GM21515 (cell line): ENCODE measurements around the gene ZNFX1.
"Not testable (repeated sequence)": the region's sequence is repeated elsewhere in the genome, so short reads cannot be mapped to it uniquely, and the experiment has no call there.

Experiments
- ATAC-seq: cut with Tn5 transposase; IDR thresholded peaks from one replicate; pipeline ENCODE4 v1.9.1; 2021; ENCODE audit not compliant: unreplicated experiment

Gene ZNFX1

DNA sequence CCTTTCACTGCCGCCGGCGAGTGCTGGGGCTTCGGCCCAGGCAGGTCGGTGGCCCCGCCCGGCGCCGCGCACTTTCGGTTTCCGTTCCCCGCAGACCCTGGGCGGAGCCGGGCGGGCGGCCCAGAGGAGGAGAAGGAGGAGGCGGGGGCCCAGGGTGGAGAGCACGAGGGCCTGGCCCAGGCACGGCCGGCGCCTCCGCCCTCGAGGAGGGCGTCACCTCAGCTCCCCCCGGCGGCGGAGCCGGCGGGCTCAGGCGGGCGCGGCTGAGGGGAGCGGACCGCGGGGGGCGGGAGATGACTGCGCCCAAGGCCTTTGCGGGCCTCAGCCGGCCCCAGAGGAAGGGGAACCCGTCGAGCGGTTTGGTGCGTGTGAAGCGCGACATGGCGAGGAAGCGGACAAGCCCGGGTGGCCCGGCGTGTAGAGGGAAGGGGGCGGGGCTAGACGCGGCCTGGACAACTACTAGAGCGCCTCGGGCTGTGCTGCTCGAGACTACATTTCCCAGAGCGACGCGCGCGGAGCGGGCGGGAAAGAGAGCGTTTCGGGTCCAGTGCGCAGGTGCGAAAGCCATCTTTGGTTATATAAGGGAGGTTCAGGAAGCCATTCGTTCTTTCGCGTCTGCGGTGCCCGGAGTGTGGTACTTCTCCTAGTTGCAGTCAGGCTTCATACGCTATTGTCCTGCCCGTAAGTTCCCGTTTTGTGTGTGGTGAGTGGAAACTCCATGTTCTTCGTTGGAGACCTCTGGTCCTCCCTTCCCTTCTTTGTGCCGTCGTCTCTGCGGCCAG lies at the start of gene ZNFX1:
Gene ZNFX1 (minus strand): TSS at position 22 of the 782 bp plus-strand sequence. CDS start 2,218 bp downstream, outside the sequence.
- peak; percentile 78 for ATAC-seq

GRCh38 chr20:49326026-49326425 lies 48.2 kb upstream of the ZNFX1 start:
- no peak for ATAC-seq

GRCh38 chr20:49324306-49324705 lies 46.4 kb upstream of the ZNFX1 start:
- no peak for ATAC-seq

DNA sequence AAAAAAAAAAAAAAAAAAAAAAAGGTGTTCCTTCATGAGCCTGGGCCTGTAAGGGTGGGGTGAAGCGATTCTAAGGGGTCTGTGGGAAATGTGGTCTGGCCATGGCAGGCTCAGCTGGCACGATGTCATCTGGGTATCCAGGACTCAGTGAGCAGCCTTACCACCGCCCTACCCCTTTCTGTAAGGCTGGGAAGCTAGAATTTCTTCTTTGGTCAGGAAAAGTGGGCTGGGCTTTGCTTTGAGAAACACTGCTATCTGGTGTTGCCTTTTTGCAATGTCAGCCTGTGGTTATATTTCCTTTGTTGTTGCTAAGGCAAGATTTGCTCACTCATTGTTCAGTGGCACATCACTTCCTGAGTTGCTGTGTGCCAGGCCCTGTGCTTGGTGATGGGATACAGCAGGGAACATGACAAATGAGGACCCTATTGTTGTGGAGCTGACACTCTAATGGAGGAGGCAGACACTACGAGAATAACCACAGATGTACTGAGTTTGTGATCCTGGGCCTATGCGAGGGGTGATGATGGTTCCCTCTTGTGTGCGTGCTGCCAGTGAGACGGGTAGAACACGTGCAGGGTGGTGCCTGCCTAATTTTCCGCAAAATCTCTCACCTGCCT lies 45.9 kb upstream of the ZNFX1 start:
- ATAC-seq = no peak

DNA sequence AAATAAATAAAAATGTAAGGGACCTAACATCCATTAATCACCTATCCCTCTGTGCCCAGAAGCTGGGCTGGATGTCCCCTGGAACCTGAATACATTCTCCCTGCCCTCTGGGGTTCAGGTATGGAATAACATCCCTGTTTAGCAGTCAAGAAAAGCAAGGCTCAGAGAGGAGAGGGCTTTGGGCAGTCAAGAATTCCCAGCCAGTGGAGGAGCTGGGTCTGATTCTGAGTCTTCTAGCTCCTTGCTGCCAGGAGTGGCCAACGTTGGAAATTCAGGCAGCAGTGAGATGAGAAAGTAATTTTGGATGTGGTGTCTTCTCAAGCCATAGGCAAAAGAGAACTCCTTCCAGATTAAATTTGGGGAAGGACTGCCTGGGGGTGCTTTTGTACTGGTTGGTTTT lies 42.6 kb upstream of the ZNFX1 start:
- no peak for ATAC-seq

DNA sequence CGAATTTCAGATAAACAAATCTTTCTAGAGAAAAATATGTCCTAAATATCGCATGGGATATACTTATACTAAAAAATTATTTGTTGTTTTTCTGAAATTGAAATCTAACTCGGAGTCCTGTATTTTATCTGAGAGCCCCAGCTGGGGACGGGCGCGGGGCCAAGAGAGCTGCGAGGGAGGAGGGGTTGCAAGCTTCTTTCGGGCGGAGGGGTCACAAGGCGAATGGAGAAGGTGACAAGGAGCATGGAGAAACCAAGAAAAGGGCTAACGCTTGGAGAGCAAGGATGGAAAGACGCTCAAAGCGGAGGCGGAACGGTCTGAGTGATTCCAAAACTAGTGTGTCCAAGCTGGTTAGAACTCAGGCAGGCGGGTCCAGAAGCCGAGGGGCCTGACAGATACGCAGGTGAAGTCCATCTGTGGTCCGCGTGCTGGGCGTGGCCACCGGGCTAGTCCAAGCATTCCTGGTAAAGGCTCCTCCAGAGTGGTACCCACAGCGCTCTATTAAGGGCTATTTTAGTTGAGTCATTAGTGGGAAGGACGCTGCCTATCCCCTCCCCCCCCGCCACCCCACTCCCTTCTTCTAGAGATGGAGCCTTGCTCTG lies 41.5 kb upstream of the ZNFX1 start:
- no peak for ATAC-seq

DNA sequence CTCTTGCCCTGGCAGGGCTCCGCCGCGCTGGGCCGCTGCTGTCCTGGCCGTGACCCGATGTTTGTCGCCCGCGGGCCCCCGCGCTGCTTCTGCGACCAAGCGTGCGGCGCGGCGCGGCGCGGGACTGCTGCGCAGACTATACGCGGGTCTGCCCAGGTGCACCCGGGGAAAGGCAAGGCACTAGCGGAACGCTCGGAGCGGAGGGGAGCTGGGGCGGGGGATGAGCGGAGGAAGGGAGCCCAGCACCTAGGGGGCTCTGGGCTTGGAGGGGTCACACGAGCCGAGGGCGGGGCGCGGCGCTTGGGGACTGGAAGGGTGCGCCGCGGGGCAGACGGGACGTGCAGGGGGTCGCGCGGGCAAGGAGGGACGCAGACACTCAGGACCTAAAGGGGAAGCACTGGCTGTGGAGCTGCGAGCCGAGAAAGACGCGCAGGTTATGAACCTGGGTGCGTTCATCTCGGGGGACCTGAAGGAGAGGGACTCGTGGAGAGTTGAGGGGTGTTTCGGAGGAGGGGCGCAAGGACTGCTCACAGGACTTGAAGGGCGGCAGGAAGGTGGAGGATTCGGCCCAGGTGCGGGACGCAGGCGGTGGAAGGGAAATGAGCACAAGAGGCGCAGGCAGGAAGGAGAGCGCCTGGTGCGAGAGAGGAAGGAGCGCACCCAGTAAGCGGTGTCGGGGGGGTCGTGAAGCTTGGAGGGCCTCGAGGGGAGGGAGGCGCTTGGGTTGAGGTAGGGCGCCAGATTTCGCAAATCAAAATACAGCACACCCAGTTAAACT lies 40.8 kb upstream of the ZNFX1 start:
- no peak for ATAC-seq

DNA sequence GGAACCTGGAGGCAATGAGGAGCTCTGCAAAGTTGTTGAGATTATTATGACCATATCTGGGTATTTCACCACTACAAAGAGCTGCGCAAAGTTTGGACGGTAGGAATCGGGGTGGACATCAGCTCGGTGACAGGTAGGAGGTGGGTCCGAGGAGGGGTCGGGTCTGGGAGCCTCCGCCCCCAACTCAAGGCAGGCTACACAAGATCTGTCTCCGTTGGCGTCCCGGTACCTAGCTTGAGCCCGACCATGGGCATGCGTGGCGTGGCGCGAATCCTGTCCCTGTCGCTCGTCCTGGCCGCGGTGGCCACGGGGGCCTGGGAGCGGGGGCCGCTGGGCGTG lies 40.2 kb upstream of the ZNFX1 start:
- no peak for ATAC-seq

DNA sequence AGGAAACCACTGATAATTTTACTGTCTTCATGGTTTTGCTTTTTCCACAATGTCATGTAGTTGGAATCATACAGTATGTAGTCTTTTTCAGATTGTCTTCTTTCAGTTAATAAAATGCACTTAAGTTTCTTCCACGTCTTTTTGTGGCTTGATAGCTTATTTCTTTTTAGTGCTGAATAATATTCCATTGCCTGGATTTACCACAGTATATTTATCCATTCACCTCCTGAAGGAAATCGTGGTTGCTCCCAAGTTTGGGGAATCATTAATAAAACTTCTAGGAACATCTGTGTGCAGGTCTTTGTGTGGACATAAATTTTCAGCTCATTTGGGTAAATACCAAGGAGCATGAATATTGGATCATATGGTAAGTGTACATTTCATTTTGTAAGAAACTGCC lies 38.8 kb upstream of the ZNFX1 start:
- ATAC-seq = no peak

DNA sequence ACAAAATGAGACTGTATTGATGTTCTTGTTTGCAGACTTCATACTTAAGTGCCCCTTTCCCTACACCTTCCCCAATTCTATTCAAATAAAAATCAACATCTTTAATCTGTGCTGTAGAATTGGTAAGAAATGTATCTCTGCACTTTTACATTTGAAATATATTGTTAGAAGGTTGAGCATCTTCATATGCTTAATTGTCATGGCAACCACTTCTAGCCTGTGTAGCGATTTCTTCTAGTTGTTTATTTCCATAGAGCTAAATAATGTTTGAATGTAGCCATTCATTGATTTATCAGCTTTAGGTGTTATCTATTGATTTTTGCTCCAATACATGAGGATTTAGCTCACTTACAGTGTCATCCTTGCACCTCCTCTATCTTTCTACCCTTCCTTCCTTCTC lies 37.7 kb upstream of the ZNFX1 start:
- no peak for ATAC-seq

- not testable (repeated sequence) for ATAC-seq
Observed at GRCh38 chr20:49314052-49314451, 36.2 kb upstream of the ZNFX1 start.

- no peak for ATAC-seq
Observed at GRCh38 chr20:49313283-49313682, 35.4 kb upstream of the ZNFX1 start.

- ATAC-seq = no peak
Observed at GRCh38 chr20:49312661-49313060, 34.8 kb upstream of the ZNFX1 start.

GRCh38 chr20:49310705-49311104 lies 32.8 kb upstream of the ZNFX1 start:
- ATAC-seq = no peak

DNA sequence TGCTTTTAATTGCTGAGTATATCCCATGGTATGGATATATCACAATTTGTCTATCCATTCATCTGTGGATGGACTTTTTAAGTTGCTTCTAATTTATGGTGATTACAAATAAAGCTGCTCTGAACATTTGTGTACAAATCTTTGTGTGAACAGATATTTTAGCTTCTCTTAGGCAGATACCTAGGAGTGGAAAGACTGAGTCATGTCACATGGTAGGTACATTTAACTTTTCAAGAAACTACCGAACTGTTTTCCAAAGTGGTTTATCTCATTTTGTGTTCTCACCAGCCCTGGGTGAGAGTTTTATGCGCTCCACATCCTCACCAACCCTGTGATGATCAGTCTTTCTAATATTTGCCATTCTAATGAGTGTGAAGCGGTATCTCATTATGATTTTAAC lies 31.0 kb upstream of the ZNFX1 start:
- no peak for ATAC-seq

DNA sequence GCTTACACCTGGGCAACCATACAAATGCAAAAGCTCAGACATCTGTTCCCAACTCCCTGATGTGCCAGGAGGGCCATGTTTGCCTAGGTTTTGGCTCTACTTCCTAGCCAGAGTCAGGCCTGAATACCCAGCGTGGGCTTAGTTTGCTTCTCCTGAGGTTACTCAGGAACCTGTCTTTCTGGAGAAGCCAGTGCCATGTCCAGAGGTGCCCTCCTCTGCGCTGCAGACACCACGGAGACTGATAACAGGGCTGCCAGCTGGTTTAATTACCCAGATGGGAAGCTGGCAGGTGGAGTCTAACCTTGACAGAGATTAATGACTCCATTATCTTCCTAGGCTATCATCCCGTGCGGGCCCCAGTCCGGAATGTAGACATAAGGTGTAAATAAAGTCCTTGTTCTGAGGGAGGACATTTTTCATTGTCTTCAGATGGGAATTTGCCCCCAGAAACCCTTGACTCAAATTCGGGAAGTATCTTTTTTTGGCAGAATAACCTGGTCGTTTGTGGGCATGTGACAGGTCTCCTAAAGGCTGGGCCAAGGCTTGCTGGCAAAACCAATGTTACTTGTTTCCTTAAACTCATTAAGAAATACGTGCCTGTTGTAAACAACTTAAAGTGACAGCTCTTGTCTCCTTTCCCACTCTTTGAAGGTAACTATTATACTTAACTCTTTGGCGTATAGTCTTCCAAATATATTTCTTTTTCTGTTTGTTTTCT lies 29.2 kb upstream of the ZNFX1 start:
- ATAC-seq = no peak

GRCh38 chr20:49303065-49303552 lies 25.3 kb upstream of the ZNFX1 start:
- no peak for ATAC-seq

DNA sequence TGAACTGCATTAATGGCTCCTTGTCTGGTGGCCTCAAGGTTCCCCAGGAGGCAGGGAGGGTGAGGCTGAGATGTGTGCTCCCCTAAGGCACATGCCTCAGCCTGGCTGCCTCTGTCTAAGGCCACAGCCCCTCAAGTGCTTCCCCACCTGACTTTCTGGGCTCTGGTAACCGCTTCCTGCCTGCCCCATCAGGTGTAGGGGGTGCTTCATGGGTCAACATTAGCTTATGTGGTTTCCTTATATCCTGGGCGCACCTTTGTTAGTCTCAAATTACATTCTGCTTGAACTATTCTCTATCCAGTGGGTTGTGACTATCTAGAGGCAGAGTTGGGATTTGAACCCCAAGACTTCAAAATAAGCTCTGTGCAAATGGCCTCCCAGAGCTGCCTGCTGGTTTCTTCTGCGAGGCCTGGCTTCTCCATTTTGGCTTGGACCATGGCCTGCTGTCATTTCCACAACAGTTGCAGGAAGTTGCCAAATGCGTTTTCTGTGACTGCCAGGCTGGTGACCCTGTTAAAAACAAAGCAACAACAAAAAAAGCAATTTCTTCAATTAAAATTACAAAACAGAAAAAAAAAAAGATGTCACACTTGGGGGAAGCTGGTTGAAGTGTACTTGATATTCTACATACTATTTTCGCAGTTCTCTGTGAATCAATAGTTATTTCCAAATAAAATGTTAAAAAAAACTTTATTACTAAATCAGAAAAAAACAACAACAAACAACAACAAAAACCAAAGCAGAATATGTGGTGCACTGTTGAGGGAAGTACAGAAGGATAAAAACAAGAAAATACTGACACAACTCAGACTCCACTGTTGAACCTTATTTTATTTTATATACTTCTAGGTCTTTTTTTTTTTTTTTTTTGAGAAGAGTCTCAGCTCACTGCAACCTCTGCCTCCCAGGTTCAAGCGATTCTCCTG lies 20.0 kb upstream of the ZNFX1 start:
- no peak for ATAC-seq

DNA sequence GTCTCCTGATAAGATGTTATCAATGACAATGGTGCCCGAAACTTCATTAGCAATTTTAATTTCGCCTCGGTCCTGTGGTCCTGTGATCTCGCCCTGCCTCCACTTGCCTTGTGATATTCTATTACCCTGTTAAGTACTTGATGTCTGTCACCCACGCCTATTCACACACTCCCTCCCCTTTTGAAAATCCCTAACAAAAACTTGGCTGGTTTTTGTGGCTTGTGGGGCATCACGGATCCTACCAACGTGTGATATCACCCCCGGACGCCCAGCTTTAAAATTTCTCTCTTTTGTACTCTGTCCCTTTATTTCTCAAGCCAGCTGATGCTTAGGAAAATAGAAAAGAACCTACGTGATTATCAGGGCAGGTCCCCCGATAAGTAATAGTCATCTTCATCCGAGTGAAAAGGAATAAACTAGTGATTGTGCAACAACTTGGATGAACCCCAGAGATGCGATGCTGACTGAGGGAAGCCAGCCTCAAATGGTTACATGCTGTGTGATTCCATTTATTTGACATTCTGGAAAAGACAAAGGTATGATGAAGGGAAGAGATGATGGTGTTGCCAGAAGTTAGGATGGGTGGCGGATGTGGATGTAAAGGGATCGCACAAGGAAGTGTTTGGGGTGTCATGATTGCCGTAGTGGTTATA lies 16.3 kb upstream of the ZNFX1 start:
- ATAC-seq = not testable (repeated sequence)
